NCI-H1417 treated with DMSO at 0.1 percent for 48 hours (cell line): Measurements from ENCODE around the gene SYCE3.
"Not testable (repeated sequence)": the region's sequence is repeated elsewhere in the genome, so short reads cannot be mapped to it uniquely, and the experiment has no call there.

Source experiments
- DNase-seq: peaks from one replicate; lab custom pipeline; 2025; lab: John Stamatoyannopoulos, UW

The SYCE3 gene

GRCh38 chr22:50548040-50548920, 14.4 kb downstream of the SYCE3 start:
- DNase-seq: no peak

DNA sequence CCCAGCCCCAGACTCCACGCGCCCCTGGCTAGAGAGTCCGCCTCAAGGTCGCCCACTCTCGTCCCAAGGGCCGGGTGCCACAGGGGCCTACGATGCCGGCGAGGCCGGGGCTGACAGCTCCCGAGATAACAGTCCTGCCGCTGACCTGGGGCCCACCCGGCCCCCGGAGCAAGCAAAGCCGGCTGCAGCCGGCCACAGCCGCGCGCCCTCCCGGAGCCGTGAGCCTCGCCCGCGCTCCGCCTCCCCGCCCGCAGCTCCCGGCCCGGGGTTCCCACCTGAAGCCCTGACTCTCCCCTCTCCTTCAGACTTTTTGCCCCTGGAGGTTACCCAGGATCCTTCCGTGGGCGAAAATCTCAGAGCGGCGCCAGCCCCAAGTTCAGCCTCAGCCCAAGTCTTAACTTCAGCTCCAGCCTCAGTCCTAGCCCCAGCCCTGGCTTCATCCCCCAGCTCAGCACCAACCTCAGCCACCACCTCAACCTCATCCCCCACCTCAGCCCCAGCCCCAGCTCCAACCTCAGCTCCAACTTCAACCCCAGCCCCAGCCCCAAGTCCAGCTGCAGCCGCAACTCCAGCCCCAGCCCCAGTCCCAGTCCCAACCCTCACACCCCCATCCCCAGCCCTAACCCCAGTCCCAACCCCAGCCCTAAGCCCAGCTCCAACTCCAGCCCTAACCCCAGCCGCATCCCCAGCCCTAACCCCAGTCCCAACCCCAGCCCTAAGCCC, 15.3 kb downstream of the SYCE3 start:
- DNase-seq: no peak

DNA sequence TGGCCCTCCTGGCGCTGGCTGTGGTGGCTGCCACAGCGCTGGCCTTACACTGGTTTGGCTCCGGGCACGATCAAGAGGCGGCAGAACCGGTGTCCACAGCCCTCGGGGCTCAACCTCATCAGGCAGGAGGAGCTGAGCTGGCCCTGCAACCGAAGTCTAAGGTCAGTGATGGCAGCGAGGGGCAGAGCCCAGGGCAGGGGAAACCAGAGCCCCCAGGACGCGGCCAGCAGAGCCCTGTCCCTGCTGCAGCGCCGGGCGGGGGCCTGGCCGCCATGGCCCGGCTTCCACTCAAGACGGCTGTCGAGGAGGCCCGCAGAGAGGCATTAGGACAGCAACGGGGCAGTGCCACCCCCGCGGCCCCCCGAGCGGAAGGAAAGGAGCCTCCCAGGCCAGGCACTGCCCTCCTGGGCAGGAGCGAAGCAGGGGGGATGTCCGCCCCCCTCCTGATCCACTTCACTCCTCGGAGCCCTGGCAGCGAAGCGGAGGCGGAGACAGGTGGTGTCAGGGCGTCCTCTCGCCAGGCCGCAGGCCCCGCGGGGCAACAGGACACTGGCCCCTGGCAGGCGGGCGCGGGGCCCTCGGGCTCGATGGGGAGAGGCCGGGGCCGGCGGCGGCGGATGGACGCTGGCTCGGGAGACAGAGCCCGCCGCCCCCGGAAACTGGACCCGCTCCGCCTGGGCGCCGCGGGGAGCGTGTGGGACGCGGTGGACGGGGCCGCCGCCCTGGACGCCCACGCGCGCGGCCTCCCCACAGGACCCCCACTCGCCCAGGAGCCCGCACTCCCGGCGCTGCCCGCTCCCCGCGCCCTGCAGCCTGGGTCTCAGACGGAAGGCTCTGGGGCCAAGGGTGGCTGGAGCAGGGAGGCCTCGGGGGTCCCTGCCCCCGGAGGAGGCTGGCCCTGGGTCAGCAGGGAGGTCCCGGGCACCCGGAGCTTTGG, 16.1 kb downstream of the SYCE3 start:
- no peak for DNase-seq

DNA sequence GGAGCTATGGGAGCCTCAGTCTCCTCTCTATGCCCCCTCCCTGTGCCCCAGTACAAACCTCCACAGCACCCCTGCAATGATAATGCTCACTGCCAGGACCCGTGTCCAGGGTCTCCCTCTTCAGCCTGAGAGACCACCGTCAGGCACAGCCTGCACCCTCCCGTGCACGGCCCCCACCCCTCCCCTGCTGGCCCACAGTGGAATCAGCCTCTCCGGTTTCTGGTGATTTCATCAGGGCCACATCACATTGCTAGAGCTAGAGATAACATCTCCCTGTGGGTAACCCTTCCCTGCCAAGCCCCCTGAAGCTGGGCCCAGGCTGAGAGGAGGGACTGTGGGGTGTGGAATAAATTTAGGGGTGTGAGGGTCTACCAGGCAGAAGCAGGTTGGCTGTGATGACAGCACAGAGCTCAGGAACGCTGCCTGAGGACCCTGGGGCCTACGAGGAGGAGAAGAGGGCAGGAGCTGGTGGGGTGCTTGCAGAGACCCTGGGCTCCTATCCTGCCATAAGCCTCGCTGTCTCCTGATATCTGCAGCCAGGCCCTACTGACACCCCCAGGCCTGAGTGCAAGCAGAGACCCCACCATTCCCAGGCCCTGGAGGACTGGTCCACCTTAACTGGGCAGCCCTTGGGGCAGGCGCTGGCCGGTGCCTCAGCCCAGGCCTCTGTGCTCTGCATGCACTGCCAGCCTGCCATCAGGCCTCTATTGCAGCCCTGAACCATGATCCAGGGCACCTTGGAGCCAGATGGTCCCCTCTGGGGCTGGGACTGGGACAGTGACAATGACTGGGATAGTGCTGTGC, 17.0 kb downstream of the SYCE3 start, which contains the start of gene KLHDC7B:
TSS of gene KLHDC7B (plus strand) at position 378 of the 804 bp plus-strand sequence. CDS start at position 723, 345 bp downstream.
- DNase-seq: no peak

DNA sequence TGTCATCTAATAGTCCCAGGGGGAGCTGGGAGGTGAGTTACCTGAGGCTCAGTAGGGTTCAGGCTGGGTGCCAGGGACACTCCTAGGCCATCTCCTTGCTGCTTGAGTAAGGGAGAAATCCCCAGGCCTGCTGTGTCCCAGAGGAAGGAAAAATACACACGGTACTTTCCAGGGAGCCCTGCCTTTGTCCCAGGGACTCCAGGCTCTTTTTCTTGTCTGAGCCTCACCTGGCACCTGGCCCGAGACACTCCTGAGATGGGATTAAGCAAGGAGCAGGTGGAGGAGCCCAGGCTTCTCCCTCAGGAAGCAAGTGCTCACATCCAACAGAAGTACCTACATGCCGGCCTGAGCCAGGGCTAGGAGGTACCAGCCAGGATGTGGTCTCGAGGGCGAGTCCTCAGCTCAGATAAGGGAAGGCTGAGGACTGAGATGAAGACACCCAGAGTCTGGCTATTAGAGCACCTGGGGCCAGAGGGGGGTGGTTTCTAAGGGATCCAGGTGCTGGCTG, 17.9 kb downstream of the SYCE3 start:
- no peak for DNase-seq

DNA sequence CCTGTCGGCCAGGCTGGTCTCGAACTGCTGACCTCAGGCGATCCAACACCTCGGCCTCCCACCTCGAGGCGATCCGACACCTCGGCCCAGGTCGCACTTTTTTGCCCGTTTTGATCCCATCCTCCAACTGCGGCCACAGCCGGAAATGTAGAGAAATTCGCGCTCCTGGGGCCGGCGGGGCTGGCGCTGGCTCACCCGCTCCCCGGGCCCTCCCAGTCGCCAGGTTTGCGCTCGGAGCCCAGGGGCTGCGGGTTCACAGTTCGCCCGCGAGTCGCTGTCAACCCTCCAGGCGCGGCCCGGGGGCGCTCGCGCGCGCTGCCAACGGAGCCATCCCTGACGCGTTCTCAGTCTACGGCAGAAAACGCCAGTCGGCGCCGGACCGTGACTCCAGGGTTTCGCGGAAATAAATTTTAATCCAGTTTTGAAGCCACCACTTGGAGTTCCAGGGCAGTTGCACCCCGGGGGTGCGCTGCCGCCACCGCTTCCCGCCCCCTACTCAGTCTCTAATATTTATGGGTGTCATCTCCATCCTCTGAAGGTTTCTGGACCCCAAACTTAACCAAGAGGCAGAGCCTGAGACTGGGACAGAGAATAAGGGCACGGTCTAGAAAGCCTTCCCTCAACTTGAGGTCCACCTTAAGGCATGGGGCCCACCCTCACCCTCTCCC, 18.5 kb downstream of the SYCE3 start:
- DNase-seq: no peak

DNA sequence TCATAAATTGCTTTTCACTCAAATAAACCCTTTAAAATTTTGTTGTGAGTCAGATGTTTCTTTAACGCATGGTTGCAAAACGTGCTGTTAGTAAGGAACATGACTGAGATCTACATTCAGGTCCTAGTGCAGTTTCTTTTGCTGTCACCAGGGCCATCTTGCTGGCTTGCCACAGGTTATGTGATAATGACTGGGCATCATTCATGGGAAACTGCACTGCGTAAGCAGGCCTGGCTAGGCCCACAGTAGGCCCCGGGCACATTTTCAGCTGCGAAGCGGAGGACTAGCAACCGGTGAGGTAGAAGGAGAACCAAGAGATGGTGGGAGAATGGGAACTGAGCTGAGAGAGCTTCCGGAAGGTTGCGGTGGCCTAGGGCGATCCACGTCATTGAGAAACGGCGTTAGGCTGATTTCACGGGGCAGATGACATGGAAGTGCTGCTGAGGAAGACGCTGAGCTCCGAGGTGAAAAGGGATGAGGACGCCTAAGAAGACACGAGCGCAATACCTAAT, 20.2 kb downstream of the SYCE3 start:
- DNase-seq: no peak

DNA sequence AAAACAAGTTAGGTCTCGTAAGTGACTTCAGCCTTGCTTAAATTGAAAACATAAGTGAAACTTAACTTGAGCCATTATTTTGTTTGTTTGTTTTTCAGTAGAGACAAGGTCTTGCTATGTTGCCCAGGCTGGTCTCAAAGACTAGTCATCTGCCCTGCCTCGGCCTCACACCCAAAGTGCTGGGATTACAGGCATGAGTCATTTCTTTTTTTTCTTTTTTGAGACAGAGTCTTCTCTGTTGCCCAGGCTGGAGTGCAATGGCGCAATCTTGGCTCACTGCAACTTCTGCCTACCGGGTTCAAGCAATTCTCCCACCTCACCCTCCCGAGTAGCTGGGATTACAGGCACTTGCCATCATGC, 21.1 kb downstream of the SYCE3 start:
- not testable (repeated sequence) for DNase-seq

DNA sequence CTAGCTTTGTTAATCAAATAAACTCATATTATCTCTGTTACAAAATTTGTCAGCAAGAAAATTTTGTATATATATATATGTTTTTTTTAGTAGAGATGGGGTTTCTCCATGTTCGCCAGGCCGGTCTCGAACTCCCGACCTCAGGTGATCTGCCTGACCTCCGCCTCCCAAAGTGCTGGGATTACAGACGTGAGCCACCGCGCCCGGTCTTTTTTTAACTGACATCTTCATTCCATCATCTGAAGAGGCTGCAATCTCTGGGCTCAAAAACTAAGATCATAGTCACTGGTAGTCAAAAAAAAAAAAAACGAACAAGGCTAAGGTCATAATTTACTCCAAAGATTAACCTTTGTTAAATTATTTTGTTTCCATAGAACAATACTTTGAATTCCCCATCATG, 22.3 kb downstream of the SYCE3 start:
- DNase-seq: no peak

DNA sequence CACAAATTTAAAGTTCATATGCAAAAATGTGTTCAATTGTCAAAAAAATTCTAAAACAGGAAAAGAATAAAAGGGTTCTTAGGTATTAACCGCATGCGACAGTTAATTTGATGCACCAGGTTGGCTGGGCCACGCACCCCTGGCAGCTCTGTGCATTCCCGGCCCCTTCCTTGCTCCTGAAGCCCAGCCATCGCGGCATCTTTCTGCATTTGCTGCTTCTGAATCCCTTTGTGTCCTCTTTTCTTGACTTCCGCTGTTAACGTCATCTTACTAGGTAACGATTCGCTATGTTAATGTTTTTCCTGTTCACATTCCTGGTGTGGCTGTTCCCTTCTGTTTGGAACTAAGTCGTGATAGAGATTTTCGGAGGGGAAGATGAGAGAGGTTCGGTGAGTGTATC, 25.0 kb downstream of the SYCE3 start:
- DNase-seq: no peak

- no peak for DNase-seq
Measured at GRCh38 chr22:50536226-50536625, 26.5 kb downstream of the SYCE3 start.

DNA sequence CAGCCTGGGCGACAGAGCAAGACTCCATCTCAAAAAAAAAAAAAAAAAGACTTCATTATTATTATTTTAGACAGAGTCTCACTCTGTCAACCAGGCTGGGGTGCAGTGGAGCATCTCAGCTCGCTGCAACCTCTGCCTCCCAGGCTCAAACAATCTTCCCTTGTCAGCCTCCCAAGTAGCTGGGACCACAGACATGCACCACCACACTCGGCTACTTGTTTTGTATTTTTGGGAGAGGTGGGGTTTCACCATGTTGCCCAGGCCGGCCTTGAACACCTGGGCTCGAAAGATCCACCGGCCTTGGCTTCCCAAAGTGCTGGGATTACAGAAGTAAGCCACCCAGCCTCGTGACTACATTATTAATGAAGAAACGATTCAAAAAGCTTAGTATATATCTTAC, 27.6 kb downstream of the SYCE3 start:
- DNase-seq: no peak

DNA sequence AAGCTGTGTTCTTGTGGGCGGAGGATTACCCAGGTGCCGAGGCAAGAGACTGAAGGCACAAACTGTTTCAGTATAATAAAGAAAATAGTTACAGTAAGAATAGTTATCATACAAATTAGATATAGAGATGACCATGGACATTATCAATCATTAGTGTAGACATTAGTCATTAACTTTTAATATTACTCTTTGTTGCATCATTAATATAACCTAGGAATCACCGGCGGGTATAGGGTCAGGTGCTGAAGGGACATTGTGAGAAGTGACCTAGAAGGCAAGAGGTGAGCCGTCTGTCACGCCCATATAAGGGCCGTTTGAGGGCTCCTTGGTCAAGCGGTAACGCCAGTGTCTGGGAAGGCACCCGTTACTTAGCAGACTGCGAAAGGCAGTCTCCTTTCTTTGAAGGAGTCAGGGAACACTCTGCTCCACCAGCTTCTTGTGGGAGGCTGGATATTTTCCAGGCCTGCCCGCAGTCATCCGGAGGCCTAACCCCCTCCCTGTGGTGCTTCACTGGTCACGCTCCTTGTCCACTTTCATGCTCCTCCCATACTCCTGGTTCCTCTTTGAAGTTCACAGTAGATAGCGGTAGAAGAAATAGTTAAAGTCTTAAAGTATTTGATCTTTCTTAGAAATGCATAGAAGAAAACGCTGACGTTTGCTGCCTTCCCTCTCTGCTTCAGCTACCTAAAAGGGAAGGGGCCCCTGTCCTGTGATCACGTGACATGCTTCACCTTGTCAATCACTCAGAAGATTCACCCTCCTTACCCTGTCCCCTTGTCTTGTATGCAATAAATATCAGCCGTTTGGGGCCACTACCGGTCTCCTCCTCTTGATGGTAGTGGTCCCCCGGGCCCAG, 28.6 kb downstream of the SYCE3 start:
- DNase-seq: not testable (repeated sequence)

DNA sequence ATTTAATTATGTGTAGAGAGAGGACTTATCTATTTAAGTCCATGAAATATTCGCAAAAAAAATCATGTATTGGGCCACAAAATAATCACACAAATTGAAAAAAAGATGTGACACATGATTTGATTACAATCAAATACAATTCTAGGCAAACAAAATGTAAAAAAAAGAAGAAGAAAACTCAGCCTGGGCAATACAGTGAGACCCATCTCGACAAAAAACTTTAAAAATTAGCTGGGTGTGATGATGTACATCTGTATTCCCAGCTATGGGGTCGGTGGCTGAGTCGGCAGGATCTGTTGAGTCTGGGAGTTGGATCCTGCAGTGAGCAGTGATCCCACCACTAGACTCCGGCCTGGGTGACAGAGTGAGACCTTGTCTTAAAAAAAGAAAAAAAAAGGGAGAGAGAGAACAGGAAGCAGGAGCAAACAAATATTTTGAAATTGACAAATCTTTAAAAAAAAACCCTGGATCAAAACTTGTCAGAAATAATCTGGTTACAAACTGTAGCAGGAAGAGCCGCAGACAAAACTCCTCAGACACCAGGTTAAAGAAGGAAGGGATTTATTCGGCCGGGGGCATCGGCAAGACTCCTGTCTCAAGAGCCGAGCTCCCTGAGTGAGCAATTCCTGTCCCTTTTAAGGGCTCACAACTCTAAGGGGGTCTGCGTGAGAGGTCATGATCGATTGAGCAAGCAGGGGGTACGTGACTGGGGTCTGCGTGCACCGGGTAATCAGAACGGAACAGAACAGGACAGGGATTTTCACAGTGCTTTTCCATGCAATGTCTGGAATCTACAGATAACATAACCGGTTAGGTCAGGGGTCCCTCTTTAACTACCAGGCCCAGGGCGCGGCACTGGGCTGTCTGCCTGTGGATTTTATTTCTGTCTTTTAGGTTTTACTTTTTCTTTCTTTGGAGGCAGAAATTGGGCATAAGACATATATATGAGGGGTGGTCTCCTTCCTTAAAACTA, 29.6 kb downstream of the SYCE3 start:
- DNase-seq: no peak

DNA sequence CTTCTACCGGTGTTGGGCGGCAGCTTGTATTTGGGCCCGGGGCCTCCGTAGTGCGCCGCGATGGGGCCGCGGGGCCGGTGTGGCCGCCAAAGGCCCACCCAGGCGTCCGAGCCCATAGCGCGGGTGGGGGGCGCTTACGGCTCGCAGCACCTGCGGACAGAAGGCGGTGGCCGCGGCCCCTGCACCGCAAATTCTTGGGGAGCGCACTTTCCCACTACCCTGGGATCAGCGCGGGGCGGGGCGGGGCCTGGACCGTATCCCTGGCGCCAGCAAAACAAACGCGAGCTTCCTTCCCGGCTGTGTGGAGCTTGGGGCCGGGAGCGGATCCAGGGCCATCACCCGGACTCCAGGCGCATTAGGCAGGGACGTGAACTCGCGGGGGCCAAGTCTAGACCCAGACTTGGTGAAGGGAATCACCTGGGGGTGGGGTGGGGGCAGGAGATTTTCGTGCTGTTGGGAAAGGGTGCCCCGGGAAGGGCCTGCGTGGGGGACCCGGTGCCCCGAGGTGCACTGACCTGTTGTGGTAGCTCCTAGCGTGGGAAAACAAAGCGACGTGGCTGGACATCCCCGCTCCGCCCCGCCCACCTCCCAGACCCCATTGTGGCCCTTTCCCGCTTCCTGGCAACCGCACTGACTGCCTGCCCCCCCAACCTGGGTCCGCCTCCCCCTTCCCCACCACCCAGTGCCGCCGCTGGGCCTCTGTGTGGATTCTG, 30.6 kb downstream of the SYCE3 start:
- DNase-seq: no peak

DNA sequence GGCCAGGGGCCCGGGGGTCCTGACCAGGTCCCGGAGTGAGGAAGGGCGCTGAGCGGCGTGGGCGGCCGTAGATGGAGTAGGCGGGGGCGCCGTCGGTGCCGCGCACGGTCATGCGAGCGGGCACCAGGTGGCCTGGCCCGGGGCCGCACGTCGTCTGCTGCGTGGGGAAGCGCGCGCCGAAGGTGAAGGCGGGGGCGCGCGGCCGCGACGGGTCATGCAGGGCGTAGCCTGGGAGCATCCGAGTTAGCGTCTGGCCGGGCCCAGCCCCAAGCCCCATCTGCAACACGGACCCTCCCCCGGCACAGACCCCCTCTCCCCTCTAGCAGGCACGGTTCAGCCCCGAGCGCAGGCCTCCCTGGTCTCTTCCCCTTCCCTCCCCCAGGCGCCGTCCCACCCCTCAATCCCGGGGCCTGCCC, 31.2 kb downstream of the SYCE3 start:
- no peak for DNase-seq

GRCh38 chr22:50530877-50531545, 31.7 kb downstream of the SYCE3 start:
- no peak for DNase-seq
